Naive thymus-derived CD4-positive, alpha-beta T cell (primary cell): ENCODE results near the gene MIA2. TPM values are rescaled to one million over a fixed set of nuclear protein-coding genes. Genes with fewer than 3 reads are reported as not detected.
"Not testable (repeated sequence)": the region's sequence is repeated elsewhere in the genome, so short reads cannot be mapped to it uniquely, and the experiment has no call there.

Experiments
- ATAC-seq: fragments of 150-1000 bp; cut with Tn5 transposase; 2 replicates; pipeline ENCODE4 v1.10.0; 2021; ENCODE audit warnings: mild to moderate bottlenecking, moderate library complexity
- CTCF ChIA-PET: fragments of 350-600 bp; sonication (Branson Sonifier 250); formaldehyde crosslinking; loops from one replicate; lab custom pipeline; 2021; ENCODE audit warnings: antibody characterized with exemption; lab: Charles Lee
- POLR2A ChIA-PET: fragments of 350-600 bp; sonication (Branson Sonifier 250); formaldehyde crosslinking; loops from one replicate; lab custom pipeline; 2021; ENCODE audit warnings: antibody characterized with exemption, inconsistent platforms; lab: Charles Lee
- DNase-seq, 9 donors: peaks; one replicate each; pipeline versions ENCODE4 v3.0.0 to v3.0.0-alpha.2; 2020 to 2022; ENCODE audit warnings: mixed read lengths in 1 of 9
- H3K27ac ChIP-seq: one replicate; pipeline ENCODE4 v1.7.0; 2013; ENCODE audit warnings: mild to moderate bottlenecking, low read depth, low read length, moderate library complexity
- H3K27me3 ChIP-seq, 2 donors: one replicate each; pipeline ENCODE4 v1.7.0; 2013; ENCODE audit warnings: low read length in 2 of 2, mild to moderate bottlenecking in 2 of 2, moderate library complexity in 2 of 2; ENCODE audit not compliant: control insufficient read depth in 2 of 2, insufficient read depth in 2 of 2
- H3K36me3 ChIP-seq, 3 experiments: 1 replicate in 2 of 3; 2 replicates in 1 of 3; pipeline ENCODE4 v1.7.0; 2013; ENCODE audit warnings: low read length in 3 of 3, mild to moderate bottlenecking in 3 of 3, moderate library complexity in 1 of 3; ENCODE audit not compliant: insufficient read depth in 3 of 3, control insufficient read depth in 2 of 3
- H3K4me1 ChIP-seq, 2 donors: one replicate each; pipeline ENCODE4 v1.7.0; 2013; ENCODE audit warnings: low read length in 2 of 2, mild to moderate bottlenecking in 2 of 2, moderate library complexity in 1 of 2; ENCODE audit not compliant: control insufficient read depth in 2 of 2, insufficient read depth in 2 of 2
- H3K4me3 ChIP-seq: 2 replicates; pipeline ENCODE4 v1.7.0; 2013; ENCODE audit warnings: mild to moderate bottlenecking, low read length
- H3K9me3 ChIP-seq, 3 experiments: 1 replicate in 2 of 3; 2 replicates in 1 of 3; pipeline ENCODE4 v1.7.0; 2013; ENCODE audit warnings: low read length in 3 of 3; ENCODE audit not compliant: control insufficient read depth in 2 of 3
- H3K27ac Mint-ChIP-seq, 9 donors: one replicate each; pipeline ENCODE4 v1.8.0; 2020 to 2022; ENCODE audit warnings: mixed read lengths in 9 of 9, mild to moderate bottlenecking in 8 of 9, moderate library complexity in 5 of 9, inconsistent platforms in 2 of 9
- H3K27me3 Mint-ChIP-seq, 5 donors: one replicate each; pipeline ENCODE4 v1.8.0; 2021 to 2022; ENCODE audit warnings: mixed read lengths in 5 of 5, mild to moderate bottlenecking in 1 of 5
- H3K36me3 Mint-ChIP-seq, 5 donors: one replicate each; pipeline ENCODE4 v1.8.0; 2020 to 2022; ENCODE audit warnings: mixed read lengths in 5 of 5, mild to moderate bottlenecking in 3 of 5, inconsistent platforms in 1 of 5
- H3K4me1 Mint-ChIP-seq, 7 donors: one replicate each; pipeline ENCODE4 v1.8.0; 2020 to 2022; ENCODE audit warnings: mixed read lengths in 7 of 7, mild to moderate bottlenecking in 3 of 7, inconsistent platforms in 1 of 7
- H3K4me3 Mint-ChIP-seq, 10 donors: one replicate each; pipeline ENCODE4 v1.8.0; 2020 to 2022; ENCODE audit warnings: mild to moderate bottlenecking in 10 of 10, mixed read lengths in 10 of 10, moderate library complexity in 6 of 10, inconsistent platforms in 2 of 10
- H3K9me3 Mint-ChIP-seq, 11 donors: one replicate each; pipeline ENCODE4 v1.8.0; 2020 to 2022; ENCODE audit warnings: mixed read lengths in 11 of 11, mild to moderate bottlenecking in 4 of 11, inconsistent platforms in 1 of 11, moderate library complexity in 1 of 11
- intact Hi-C, 2 donors: fragments of 100-400 bp; cut with micrococcal nuclease; formaldehyde crosslinking; loops; one replicate each; pipeline ENCODE4 v1.15.1; 2023
- polyA plus RNA-seq, 2 donors: library from polyadenylated mRNA; unstranded; fragments of 300-500 nt; fragmentation: Illumina TruSeq; gene quantifications; one replicate each; pipeline ENCODE4 v1.2.3, GENCODE V29; 2021
- total RNA-seq, 6 experiments: library from RNA in 5 of 6; stranded (reverse) in 5 of 6; gene quantifications; 1 replicate in 5 of 6; 2 replicates in 1 of 6; pipeline ENCODE4 v1.2.3 and lab custom pipeline; 2021 to 2026

The MIA2 gene
- total and polyA plus RNA-seq, 7 experiments from 2014 or later = 18.4 to 30.6 (median 26.1) TPM

DNA sequence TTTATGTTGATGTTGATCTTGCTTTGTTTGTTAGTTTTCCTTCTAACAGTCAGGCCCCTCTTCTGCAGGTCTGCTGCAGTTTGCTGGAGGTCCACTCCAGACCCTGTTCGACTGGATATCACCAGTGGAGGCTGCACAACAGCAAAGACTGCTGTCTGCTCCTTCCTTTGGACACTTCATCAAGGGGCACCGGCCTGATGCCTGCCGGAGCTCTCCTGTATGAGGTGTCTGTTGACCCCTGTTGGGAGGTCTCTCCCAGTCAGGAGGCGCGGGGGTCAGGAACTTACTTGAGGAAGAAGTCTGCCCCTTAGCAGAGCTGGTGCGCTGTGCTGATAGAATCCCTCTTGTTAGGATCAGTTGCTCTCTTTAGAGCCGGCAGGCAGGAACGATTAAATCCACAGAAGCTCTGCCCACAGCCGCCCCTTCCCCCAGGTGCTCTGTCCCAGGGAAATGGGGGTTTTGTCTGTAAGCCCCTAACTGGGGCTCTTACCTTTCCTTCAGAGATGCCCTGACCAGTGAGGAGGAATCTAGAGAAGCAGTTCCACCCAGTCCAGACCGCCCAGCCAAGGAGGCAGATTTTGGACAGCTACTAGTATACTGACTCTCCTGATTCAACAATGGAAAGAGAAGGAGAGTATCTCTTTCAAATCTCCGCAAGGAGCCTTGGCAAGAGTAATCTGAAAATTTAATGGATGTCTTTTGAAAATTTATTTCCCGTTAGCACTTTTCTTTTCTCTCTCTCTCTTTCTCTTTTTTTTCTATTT, 25.2 kb downstream of the MIA2 start:
- POLR2A ChIA-PET = no interaction called here
- Histone ChIP-seq H3K4me1 (no peaks in the 10 kb centered on the region), H3K9me3 (no peaks in the 10 kb centered on the region), H3K36me3 (no peaks in the 10 kb centered on the region), H3K4me3 (no peak overlapping the region), H3K27me3 (no peaks in the 10 kb centered on the region), H3K27ac (no peak overlapping the region)
- no peak for ATAC-seq
- no peak for DNase-seq
- H3K4me1 Mint-ChIP-seq = peaks cover 0 to 2% (median 0%) of the 10 kb centered on the region in 7 donors
- H3K27ac Mint-ChIP-seq = no peak overlapping the region
- CTCF ChIA-PET = no interaction called here
- no peak overlapping the region for H3K4me3 Mint-ChIP-seq
- H3K9me3 Mint-ChIP-seq = peaks cover 4 to 19% (median 11%) of the 10 kb centered on the region in 11 donors
- intact Hi-C loops = no loop called here
- no peaks in the 10 kb centered on the region for H3K27me3 Mint-ChIP-seq
- peaks cover 0 to 21% (median 0%) of the 10 kb centered on the region in 5 donors for H3K36me3 Mint-ChIP-seq

DNA sequence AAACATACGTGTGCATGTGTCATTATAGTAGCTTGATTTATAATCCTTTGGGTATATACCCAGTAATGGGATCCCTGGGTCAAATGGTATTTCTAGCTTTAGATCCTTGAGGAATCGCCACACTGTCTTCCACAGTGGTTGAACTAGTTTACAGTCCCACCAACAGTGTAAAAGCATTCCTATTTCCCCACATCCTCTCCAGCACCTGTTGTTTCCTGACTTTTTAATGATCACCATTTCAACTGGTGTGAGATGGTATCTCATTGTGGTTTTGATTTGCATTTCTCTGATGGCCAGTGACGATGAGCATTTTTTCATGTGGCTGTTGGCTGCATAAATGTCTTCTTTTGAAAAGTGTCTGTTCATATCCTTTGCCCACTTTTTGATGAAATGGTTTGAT, 26.4 kb downstream of the MIA2 start:
- H3K4me3 Mint-ChIP-seq, intact Hi-C loops, H3K9me3 ChIP-seq, ATAC-seq, H3K27me3 Mint-ChIP-seq, H3K4me1 ChIP-seq, CTCF ChIA-PET, H3K4me3 ChIP-seq, POLR2A ChIA-PET, H3K27me3 ChIP-seq, H3K36me3 ChIP-seq, H3K4me1 Mint-ChIP-seq, DNase-seq, H3K27ac Mint-ChIP-seq, H3K27ac ChIP-seq: not testable (repeated sequence)
- peaks cover 0 to 22% (median 0%) of the 10 kb centered on the region in 5 donors for H3K36me3 Mint-ChIP-seq
- H3K9me3 Mint-ChIP-seq = peaks cover 4 to 22% (median 11%) of the 10 kb centered on the region in 11 donors

DNA sequence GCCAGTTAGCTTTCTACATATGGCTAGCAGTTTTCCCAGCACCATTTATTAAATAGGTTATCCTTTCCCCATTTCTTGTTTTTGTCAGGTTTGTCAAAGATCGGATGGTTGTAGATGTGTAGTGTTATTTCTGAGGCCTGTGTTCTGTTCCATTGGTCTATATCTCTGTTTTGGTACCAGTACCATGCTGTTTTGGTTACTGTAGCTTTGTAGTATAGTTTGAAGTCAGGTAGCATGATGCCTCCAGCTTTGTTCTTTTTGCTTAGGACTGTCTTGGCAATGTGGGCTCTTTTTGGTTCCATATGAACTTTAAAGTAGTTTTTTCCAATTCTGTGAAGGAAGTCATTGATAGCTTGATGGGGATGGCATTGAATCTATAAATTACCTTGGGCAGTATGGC, 28.5 kb downstream of the MIA2 start:
- H3K9me3 ChIP-seq, ATAC-seq, POLR2A ChIA-PET, intact Hi-C loops, DNase-seq, H3K27ac ChIP-seq, CTCF ChIA-PET, H3K4me3 Mint-ChIP-seq, H3K27ac Mint-ChIP-seq, H3K27me3 ChIP-seq, H3K36me3 ChIP-seq, H3K4me1 ChIP-seq, H3K4me3 ChIP-seq, H3K27me3 Mint-ChIP-seq: not testable (repeated sequence)
- H3K36me3 Mint-ChIP-seq = peaks cover 0 to 21% (median 0%) of the 10 kb centered on the region in 5 donors
- H3K9me3 Mint-ChIP-seq = peaks cover 3 to 18% (median 8%) of the 10 kb centered on the region in 11 donors
- peaks cover 8 to 16% (median 13%) of the 10 kb centered on the region in 7 donors for H3K4me1 Mint-ChIP-seq

DNA sequence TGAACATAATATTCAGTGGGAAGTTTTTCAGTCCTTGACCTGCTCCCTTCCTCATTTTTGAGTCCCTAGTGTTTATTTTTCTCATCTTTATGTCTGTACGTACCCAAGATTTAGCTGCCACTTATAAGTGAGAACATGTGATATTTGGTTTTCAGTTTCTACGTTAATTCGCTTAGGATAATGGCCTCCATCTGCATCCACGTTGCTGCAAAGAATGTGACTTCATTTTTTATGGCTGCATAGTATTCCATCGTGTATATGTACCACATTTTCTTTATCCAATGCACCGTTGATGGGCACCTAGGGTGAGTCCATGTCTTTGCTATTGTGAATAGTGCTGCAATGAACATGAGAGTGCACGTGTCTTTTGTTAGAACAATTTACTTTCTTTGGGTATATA, 30.3 kb downstream of the MIA2 start:
- Mint-ChIP-seq H3K27ac (peak overlapping the region in 1 of 9 donors; percentile 41), H3K4me3 (no peak overlapping the region), H3K36me3 (peaks cover 0 to 18% (median 0%) of the 10 kb centered on the region in 5 donors), H3K4me1 (peaks cover 18 to 32% (median 28%) of the 10 kb centered on the region in 7 donors), H3K27me3 (no peaks in the 10 kb centered on the region), H3K9me3 (peaks cover 0 to 15% (median 0%) of the 10 kb centered on the region in 11 donors)
- ATAC-seq (no peak), DNase-seq (no peak)
- ChIA-PET POLR2A (no interaction called here), CTCF (no interaction called here)
- Histone ChIP-seq H3K4me1 (peaks cover 8 to 9% of the 10 kb centered on the region in 2 donors), H3K9me3 (no peaks in the 10 kb centered on the region), H3K27ac (no peak overlapping the region), H3K36me3 (peaks cover 0 to 12% (median 0%) of the 10 kb centered on the region in 3 experiments), H3K4me3 (no peak overlapping the region), H3K27me3 (no peaks in the 10 kb centered on the region)
- intact Hi-C loops = no loop called here

DNA sequence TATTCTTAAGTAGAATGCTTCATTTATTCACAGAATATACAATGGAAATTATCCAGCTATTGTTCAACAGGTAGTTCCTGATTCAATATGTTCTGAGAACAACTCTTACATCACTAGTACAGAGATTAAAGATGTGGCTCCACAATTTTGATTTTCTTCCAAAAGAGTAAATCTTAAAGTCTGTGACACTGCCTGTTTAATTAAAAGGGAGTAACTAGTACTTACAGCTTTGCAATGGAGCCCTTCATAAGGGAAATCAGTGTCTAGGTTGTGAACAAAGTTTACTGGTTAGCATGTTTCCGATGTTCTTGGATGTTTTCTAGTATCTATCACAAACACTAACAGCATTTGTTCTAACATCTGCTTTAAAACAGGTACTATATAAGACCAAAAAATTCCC, 30.8 kb downstream of the MIA2 start:
- intact Hi-C loops = no loop called here
- H3K36me3 Mint-ChIP-seq = peaks cover 0 to 18% (median 0%) of the 10 kb centered on the region in 5 donors
- Histone ChIP-seq H3K9me3 (no peaks in the 10 kb centered on the region), H3K36me3 (peaks cover 0 to 12% (median 0%) of the 10 kb centered on the region in 3 experiments), H3K27me3 (no peaks in the 10 kb centered on the region), H3K27ac (no peak overlapping the region), H3K4me3 (no peak overlapping the region), H3K4me1 (peaks cover 13 to 14% of the 10 kb centered on the region in 2 donors)
- POLR2A ChIA-PET = interaction anchor here (0.6 kb wide), 1 partner anchor 97 kb away, joined by 3 read pairs; no protein-coding TSS in a partner anchor
- DNase-seq = no peak
- peak overlapping the region in 1 of 10 donors; percentile 100 for H3K4me3 Mint-ChIP-seq
- H3K4me1 Mint-ChIP-seq = peaks cover 23 to 37% (median 33%) of the 10 kb centered on the region in 7 donors
- peaks cover 0 to 15% (median 0%) of the 10 kb centered on the region in 11 donors for H3K9me3 Mint-ChIP-seq
- no peaks in the 10 kb centered on the region for H3K27me3 Mint-ChIP-seq
- CTCF ChIA-PET = no interaction called here
- peak overlapping the region in 1 of 9 donors; percentile 89 for H3K27ac Mint-ChIP-seq
- no peak for ATAC-seq

DNA sequence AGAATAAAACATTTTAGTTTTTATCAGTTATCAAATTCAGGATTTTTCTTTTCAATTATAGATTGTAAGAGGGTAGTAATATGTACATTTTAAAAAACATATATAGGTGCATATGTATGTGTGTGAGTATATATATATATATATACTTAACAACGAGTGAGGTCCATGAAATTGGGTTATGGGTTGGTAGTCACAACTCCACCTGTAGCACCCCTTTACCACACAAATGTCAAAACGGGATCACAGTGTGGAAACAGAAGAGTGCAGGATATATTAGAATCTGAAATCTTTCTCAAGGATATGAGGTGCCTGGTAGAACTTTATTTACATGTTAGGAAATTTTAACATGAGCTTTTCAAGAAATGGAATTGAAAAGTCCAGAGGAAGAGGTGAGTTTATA, 31.3 kb downstream of the MIA2 start:
- Mint-ChIP-seq H3K27me3 (no peaks in the 10 kb centered on the region), H3K36me3 (peaks cover 0 to 18% (median 0%) of the 10 kb centered on the region in 5 donors), H3K9me3 (peaks cover 0 to 15% (median 0%) of the 10 kb centered on the region in 11 donors), H3K4me1 (peaks cover 27 to 42% (median 38%) of the 10 kb centered on the region in 7 donors), H3K4me3 (peak overlapping the region; percentile 7 to 100 (median 85)), H3K27ac (peak overlapping the region in 5 of 9 donors; percentile 3 to 89 (median 26))
- Histone ChIP-seq H3K27ac (no peak overlapping the region), H3K4me1 (peaks cover 16 to 17% of the 10 kb centered on the region in 2 donors), H3K27me3 (no peaks in the 10 kb centered on the region), H3K36me3 (peaks cover 0 to 12% (median 0%) of the 10 kb centered on the region in 3 experiments), H3K4me3 (no peak overlapping the region), H3K9me3 (no peaks in the 10 kb centered on the region)
- DNase-seq (no peak), ATAC-seq (no peak)
- CTCF ChIA-PET = no interaction called here
- intact Hi-C loops = loop anchor here in 1 of 2 donors (5.0 kb wide), 1 partner anchor 37 kb away; no protein-coding TSS in a partner anchor
- POLR2A ChIA-PET = interaction anchor here (0.6 to 3.0 kb wide), 3 partner anchors 95 to 151 kb away, joined by 3 to 23 read pairs (median 14); partner anchors contain the start of genes GEMIN2 and TRAPPC6B
